HepG2 (cell line): ENCODE results near the gene GSPT1. TPM values are rescaled to one million over a fixed set of nuclear protein-coding genes. Genes with fewer than 3 reads are reported as not detected.
A peak's percentile ranks its signal among the peaks of the same experiment; 100 is the strongest.

ENCODE experiments used
- GATA4 ChIP-seq: sonication (generic); IDR thresholded peaks from 2 replicates; pipeline ENCODE4 v1.6.1; 2016; ENCODE audit warnings: antibody characterized with exemption, low read depth, borderline replicate concordance
- NFRKB ChIP-seq: fragments of 450-650 bp; IDR thresholded peaks from 2 replicates; pipeline ENCODE4 v1.6.1; 2017
- TAF1 ChIP-seq: sonication (generic); formaldehyde crosslinking; IDR thresholded peaks from 2 replicates; pipeline ENCODE4 v1.4.0; 2020; ENCODE audit warnings: missing genetic modification reagents
- YEATS2 ChIP-seq: sonication (generic); formaldehyde crosslinking; IDR thresholded peaks from 2 replicates; pipeline ENCODE4 v1.4.0; 2020; ENCODE audit warnings: missing genetic modification reagents, borderline replicate concordance
- ZBTB3 ChIP-seq: sonication (generic); formaldehyde crosslinking; IDR thresholded peaks from 2 replicates; pipeline ENCODE4 v1.4.0; 2020; ENCODE audit warnings: low read depth, mild to moderate bottlenecking, moderate library complexity, missing genetic modification reagents, borderline replicate concordance
- ZFP62 ChIP-seq: sonication (generic); formaldehyde crosslinking; IDR thresholded peaks from 2 replicates; pipeline ENCODE4 v1.4.0; 2020; ENCODE audit warnings: missing genetic modification reagents
- ZFX ChIP-seq: sonication (generic); formaldehyde crosslinking; IDR thresholded peaks from 2 replicates; pipeline ENCODE4 v1.4.0; 2020; ENCODE audit warnings: mild to moderate bottlenecking, low read depth, missing genetic modification reagents, moderate library complexity
- ZNF841 ChIP-seq: sonication (generic); formaldehyde crosslinking; IDR thresholded peaks from 2 replicates; pipeline ENCODE4 v1.8.1; 2023; ENCODE audit warnings: missing genetic modification reagents, borderline replicate concordance
- polyA plus RNA-seq, 8 experiments: library from polyadenylated mRNA; depleted of rRNA in 3 of 8; stranded (reverse) in 7 of 8; unstranded in 1 of 8; fragments of >200 nt; fragmentation: Illumina TruSeq in 4 of 8; extraction: Trizol in 4 of 8; gene quantifications; 2 replicates each; pipeline versions ENCODE4 v1.2.1 to v1.2.3, GENCODE V29; 2011 to 2016; ENCODE audit warnings: low read depth in 4 of 8, missing spikeins in 1 of 8, mixed read lengths in 1 of 8; ENCODE audit not compliant: insufficient read depth in 1 of 8
- total RNA-seq, 5 experiments: library from RNA; depleted of rRNA; stranded (reverse); fragments of >200 nt; fragmentation: Illumina TruSeq; extraction: Trizol; gene quantifications; 2 replicates each; pipeline ENCODE4 v1.2.3, GENCODE V29; 2016; ENCODE audit warnings: low read depth in 1 of 5
- TF ChIP-seq, protein P1 (sequence below): sonication (generic); formaldehyde crosslinking; IDR thresholded peaks from 2 replicates; pipeline ENCODE4 v1.5.1; 2020; ENCODE audit warnings: mild to moderate bottlenecking, missing genetic modification reagents, moderate library complexity
- TF ChIP-seq, protein P2 (sequence below): sonication (generic); formaldehyde crosslinking; IDR thresholded peaks from 2 replicates; pipeline ENCODE4 v1.4.0; 2020; ENCODE audit warnings: missing genetic modification reagents
- TF ChIP-seq, protein P3 (sequence below): sonication (generic); formaldehyde crosslinking; IDR thresholded peaks from 2 replicates; pipeline ENCODE4 v1.8.1; 2022; ENCODE audit warnings: mild to moderate bottlenecking, missing genetic modification reagents
- TF ChIP-seq, protein P4 (sequence below): sonication (generic); formaldehyde crosslinking; IDR thresholded peaks from 2 replicates; pipeline ENCODE4 v1.4.0; 2020; ENCODE audit warnings: missing genetic modification reagents
- TF ChIP-seq, protein P5 (sequence below): sonication (generic); formaldehyde crosslinking; IDR thresholded peaks from 2 replicates; pipeline ENCODE4 v1.4.0; 2020; ENCODE audit warnings: missing genetic modification reagents, borderline replicate concordance

The GSPT1 gene
- total and polyA plus RNA-seq, 2 of the 13 experiments (the other 11 are each of a cell fraction or from before 2014, with no cell fraction given): 120 to 316 TPM

DNA sequence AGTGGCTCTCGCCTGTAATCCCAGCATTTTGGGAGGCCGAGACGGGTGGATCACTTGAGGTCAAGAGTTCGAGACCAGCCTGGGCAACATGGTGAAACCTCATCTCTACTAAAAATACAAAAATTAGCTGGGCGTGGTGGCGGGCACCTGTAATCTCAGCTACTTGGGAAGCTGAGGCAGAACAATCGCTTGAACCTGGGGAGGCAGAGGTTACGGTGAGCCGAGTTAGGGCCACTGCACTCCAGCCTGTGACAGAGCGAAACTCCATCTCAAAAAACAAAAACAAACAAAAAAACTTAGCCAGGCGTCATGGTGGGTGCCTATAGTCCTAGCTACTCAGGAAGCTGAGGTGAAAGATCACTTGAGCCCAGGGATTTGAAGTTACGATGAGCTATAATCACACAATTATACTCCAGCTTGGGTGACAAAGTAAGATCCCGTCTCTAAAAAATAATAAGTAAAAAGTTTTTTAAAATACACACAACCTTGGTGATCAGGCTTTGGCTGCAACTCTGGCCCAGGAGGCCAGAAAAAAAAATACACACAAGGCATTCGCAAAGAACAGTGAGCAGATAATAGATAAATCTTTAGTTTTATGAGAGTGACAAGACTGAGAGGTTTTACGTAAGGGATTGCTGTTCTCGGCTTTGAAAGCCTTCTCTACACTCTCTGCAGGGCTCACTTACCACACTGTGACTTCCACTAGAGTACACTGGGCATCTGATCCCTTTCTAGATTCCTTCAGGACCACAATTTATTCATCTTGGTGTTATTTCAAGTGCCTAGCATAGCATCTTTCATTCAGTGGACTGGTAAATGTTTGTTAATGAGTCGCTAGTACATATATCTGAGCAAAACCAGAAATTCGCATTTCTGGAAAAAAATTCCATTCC, 5.9 kb downstream of the GSPT1 start (continued):
- TF ChIP-seq, protein P1, sequence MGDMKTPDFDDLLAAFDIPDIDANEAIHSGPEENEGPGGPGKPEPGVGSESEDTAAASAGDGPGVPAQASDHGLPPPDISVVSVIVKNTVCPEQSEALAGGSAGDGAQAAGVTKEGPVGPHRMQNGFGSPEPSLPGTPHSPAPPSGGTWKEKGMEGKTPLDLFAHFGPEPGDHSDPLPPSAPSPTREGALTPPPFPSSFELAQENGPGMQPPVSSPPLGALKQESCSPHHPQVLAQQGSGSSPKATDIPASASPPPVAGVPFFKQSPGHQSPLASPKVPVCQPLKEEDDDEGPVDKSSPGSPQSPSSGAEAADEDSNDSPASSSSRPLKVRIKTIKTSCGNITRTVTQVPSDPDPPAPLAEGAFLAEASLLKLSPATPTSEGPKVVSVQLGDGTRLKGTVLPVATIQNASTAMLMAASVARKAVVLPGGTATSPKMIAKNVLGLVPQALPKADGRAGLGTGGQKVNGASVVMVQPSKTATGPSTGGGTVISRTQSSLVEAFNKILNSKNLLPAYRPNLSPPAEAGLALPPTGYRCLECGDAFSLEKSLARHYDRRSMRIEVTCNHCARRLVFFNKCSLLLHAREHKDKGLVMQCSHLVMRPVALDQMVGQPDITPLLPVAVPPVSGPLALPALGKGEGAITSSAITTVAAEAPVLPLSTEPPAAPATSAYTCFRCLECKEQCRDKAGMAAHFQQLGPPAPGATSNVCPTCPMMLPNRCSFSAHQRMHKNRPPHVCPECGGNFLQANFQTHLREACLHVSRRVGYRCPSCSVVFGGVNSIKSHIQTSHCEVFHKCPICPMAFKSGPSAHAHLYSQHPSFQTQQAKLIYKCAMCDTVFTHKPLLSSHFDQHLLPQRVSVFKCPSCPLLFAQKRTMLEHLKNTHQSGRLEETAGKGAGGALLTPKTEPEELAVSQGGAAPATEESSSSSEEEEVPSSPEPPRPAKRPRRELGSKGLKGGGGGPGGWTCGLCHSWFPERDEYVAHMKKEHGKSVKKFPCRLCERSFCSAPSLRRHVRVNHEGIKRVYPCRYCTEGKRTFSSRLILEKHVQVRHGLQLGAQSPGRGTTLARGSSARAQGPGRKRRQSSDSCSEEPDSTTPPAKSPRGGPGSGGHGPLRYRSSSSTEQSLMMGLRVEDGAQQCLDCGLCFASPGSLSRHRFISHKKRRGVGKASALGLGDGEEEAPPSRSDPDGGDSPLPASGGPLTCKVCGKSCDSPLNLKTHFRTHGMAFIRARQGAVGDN (CRISPR knock-in tag): no peak
- TF ChIP-seq, protein P2, sequence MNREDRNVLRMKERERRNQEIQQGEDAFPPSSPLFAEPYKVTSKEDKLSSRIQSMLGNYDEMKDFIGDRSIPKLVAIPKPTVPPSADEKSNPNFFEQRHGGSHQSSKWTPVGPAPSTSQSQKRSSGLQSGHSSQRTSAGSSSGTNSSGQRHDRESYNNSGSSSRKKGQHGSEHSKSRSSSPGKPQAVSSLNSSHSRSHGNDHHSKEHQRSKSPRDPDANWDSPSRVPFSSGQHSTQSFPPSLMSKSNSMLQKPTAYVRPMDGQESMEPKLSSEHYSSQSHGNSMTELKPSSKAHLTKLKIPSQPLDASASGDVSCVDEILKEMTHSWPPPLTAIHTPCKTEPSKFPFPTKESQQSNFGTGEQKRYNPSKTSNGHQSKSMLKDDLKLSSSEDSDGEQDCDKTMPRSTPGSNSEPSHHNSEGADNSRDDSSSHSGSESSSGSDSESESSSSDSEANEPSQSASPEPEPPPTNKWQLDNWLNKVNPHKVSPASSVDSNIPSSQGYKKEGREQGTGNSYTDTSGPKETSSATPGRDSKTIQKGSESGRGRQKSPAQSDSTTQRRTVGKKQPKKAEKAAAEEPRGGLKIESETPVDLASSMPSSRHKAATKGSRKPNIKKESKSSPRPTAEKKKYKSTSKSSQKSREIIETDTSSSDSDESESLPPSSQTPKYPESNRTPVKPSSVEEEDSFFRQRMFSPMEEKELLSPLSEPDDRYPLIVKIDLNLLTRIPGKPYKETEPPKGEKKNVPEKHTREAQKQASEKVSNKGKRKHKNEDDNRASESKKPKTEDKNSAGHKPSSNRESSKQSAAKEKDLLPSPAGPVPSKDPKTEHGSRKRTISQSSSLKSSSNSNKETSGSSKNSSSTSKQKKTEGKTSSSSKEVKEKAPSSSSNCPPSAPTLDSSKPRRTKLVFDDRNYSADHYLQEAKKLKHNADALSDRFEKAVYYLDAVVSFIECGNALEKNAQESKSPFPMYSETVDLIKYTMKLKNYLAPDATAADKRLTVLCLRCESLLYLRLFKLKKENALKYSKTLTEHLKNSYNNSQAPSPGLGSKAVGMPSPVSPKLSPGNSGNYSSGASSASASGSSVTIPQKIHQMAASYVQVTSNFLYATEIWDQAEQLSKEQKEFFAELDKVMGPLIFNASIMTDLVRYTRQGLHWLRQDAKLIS: no peak
- no peak for TF ChIP-seq ZBTB3
- no peak for TF ChIP-seq TAF1
- TF ChIP-seq, protein P3, sequence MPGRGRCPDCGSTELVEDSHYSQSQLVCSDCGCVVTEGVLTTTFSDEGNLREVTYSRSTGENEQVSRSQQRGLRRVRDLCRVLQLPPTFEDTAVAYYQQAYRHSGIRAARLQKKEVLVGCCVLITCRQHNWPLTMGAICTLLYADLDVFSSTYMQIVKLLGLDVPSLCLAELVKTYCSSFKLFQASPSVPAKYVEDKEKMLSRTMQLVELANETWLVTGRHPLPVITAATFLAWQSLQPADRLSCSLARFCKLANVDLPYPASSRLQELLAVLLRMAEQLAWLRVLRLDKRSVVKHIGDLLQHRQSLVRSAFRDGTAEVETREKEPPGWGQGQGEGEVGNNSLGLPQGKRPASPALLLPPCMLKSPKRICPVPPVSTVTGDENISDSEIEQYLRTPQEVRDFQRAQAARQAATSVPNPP (CRISPR knock-in tag): 0 out of 2 replicates have a peak, but pooled peaks have one; percentile 23
- no peak for TF ChIP-seq ZFP62 (CRISPR knock-in tag)
- TF ChIP-seq ZFX: no peak
- no peak for TF ChIP-seq NFRKB
- TF ChIP-seq, protein P4, sequence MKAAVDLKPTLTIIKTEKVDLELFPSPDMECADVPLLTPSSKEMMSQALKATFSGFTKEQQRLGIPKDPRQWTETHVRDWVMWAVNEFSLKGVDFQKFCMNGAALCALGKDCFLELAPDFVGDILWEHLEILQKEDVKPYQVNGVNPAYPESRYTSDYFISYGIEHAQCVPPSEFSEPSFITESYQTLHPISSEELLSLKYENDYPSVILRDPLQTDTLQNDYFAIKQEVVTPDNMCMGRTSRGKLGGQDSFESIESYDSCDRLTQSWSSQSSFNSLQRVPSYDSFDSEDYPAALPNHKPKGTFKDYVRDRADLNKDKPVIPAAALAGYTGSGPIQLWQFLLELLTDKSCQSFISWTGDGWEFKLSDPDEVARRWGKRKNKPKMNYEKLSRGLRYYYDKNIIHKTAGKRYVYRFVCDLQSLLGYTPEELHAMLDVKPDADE (CRISPR knock-in tag): no peak
- TF ChIP-seq YEATS2: no peak
- no peak for TF ChIP-seq GATA4
- TF ChIP-seq, protein P5, sequence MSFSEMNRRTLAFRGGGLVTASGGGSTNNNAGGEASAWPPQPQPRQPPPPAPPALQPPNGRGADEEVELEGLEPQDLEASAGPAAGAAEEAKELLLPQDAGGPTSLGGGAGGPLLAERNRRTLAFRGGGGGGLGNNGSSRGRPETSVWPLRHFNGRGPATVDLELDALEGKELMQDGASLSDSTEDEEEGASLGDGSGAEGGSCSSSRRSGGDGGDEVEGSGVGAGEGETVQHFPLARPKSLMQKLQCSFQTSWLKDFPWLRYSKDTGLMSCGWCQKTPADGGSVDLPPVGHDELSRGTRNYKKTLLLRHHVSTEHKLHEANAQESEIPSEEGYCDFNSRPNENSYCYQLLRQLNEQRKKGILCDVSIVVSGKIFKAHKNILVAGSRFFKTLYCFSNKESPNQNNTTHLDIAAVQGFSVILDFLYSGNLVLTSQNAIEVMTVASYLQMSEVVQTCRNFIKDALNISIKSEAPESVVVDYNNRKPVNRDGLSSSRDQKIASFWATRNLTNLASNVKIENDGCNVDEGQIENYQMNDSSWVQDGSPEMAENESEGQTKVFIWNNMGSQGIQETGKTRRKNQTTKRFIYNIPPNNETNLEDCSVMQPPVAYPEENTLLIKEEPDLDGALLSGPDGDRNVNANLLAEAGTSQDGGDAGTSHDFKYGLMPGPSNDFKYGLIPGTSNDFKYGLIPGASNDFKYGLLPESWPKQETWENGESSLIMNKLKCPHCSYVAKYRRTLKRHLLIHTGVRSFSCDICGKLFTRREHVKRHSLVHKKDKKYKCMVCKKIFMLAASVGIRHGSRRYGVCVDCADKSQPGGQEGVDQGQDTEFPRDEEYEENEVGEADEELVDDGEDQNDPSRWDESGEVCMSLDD (CRISPR knock-in tag): no peak
- no peak for TF ChIP-seq ZNF841 (CRISPR knock-in tag)
